ENCODE results near the gene EXOSC7. TPM values are rescaled to one million over a fixed set of nuclear protein-coding genes. Genes with fewer than 3 reads are reported as not detected.

The EXOSC7 gene
- total and polyA plus RNA-seq, 11 donors, result 23.8 to 87.3 (median 32.9) TPM

DNA sequence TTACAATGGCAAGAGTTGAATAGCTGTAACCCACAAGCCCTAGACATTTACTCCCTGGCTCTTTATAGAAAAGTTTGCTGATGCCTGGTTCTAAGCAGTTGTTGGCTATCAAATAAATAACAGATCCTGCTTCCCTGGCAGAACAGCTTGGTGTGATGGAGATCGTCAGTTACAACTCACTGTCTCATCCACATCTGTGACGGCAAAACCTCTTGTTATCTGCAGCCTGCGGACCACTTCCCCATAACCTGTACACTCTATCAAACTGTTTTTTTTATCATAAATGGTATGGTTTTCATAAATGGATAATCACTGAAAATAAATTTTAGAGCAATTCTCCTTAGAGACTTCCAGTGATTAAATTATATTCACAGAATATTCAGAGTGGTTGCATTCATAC lies 14.2 kb upstream of the EXOSC7 start:
- Histone ChIP-seq H3K27me3 (no peaks in the 10 kb centered on the region), H3K4me1 (peaks cover 0 to 48% (median 19%) of the 10 kb centered on the region in 12 donors), H3K4me3 (no peak overlapping the region), H3K27ac (no peak overlapping the region), H3K9me3 (no peaks in the 10 kb centered on the region), H3K36me3 (peaks cover 0 to 23% (median 17%) of the 10 kb centered on the region in 9 donors)
- intact Hi-C loops (cut with DNase I), result no loop called here
- DNase-seq, result no peak
- 63 to 73% (median 68%) methylated on average over 3 of the region's 3 CpGs for WGBS, 4 donors
- ATAC-seq, result no peak
- no peak for TF ChIP-seq POLR2A (IDR thresholded peaks at IDR 0.05)
- TF ChIP-seq, protein P1, sequence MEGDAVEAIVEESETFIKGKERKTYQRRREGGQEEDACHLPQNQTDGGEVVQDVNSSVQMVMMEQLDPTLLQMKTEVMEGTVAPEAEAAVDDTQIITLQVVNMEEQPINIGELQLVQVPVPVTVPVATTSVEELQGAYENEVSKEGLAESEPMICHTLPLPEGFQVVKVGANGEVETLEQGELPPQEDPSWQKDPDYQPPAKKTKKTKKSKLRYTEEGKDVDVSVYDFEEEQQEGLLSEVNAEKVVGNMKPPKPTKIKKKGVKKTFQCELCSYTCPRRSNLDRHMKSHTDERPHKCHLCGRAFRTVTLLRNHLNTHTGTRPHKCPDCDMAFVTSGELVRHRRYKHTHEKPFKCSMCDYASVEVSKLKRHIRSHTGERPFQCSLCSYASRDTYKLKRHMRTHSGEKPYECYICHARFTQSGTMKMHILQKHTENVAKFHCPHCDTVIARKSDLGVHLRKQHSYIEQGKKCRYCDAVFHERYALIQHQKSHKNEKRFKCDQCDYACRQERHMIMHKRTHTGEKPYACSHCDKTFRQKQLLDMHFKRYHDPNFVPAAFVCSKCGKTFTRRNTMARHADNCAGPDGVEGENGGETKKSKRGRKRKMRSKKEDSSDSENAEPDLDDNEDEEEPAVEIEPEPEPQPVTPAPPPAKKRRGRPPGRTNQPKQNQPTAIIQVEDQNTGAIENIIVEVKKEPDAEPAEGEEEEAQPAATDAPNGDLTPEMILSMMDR (IDR thresholded peaks at IDR 0.05), result no peak

DNA sequence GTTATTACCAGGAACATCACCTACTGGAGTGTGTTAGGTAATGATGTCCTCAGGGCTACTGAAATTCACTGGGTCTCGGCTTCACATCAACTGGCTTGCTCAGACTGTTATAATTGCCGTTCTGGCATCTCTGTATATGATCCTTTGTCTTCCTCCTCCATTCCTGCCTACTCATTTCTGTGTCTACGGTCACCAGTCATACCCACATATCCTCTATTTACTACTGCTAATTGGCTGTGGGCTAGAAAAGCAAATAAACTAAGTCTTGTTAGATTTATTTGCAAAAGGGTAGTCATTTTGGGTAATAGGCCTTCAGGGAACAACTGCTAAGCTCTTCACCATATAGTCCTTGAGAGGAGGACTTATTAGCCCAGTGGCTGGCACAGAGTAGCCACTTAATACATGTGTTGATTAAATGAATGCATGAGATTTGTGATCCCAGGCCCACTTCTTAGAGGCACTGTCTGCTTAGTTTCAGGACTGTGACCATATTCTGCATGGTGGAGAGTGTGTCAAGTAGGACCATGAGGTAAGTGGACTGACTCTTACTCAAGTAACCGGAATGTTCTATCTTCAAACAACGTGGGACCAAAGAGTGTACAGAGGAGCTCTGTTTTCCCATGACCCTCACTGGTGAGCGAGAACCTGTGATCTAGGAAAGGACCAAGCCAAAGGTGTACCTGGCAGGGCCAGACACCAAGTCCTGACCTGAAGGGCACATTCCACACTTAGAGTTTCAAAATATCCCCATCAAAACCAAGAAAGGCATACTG lies 13.2 kb upstream of the EXOSC7 start:
- Histone ChIP-seq H3K4me1 (peaks cover 0 to 48% (median 26%) of the 10 kb centered on the region in 12 donors), H3K4me3 (no peak overlapping the region), H3K27ac (no peak overlapping the region), H3K9me3 (no peaks in the 10 kb centered on the region), H3K36me3 (peaks cover 0 to 16% (median 13%) of the 10 kb centered on the region in 9 donors), H3K27me3 (no peaks in the 10 kb centered on the region)
- ATAC-seq, result no peak
- intact Hi-C loops (cut with DNase I), result no loop called here
- no peak for DNase-seq
- TF ChIP-seq POLR2A (IDR thresholded peaks at IDR 0.05), result no peak
- TF ChIP-seq, protein P1 (IDR thresholded peaks at IDR 0.05), result no peak
- WGBS, 4 donors, result 90 to 95% (median 92%) methylated on average over 6 of the region's 6 CpGs

DNA sequence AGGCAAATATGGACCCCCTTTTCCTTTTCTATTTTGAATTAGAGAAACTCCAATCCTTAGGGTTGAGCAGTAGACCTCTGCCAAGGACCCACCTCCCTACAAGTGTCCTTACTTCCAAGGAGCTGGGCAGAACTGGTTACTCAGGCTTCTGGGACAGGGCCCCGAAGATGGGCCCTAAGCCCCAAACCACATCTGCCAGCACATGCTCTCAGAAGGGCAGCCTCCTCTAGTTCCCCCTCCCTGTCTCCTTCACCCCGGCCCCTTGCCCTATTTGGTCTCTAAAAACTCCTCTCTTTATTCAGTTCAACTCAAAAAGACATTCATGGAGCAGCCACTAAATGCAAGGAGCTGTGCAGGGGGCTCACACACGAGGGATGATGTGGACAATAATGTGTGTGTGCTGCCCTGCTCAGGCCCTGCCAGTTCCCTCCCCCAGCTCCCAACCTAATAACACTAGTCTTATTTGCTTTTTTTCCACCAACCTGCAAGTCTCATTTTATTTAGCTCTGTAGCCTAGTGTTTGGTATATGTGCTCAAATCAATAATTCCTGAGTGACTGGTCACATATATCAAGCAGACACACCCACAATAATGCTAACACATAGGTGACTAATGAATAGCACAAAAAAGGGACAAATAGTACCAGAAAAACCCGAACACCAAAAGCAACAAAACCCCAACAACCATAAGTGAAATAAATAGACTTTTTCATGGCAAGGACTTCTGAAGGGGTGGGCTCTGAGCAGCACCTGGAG lies 12.3 kb upstream of the EXOSC7 start:
- 86 to 96% (median 90%) methylated on average over 4 of the region's 4 CpGs for WGBS, 4 donors
- H3K4me1 ChIP-seq, result peaks cover 0 to 54% (median 34%) of the 10 kb centered on the region in 12 donors
- no peak for ATAC-seq
- no peaks in the 10 kb centered on the region for H3K9me3 ChIP-seq
- TF ChIP-seq POLR2A (IDR thresholded peaks at IDR 0.05), result no peak
- TF ChIP-seq, protein P1 (IDR thresholded peaks at IDR 0.05), result no peak
- peaks cover 0 to 6% (median 4%) of the 10 kb centered on the region in 9 donors for H3K36me3 ChIP-seq
- no peak for DNase-seq
- H3K4me3 ChIP-seq, result no peak overlapping the region
- no peaks in the 10 kb centered on the region for H3K27me3 ChIP-seq
- H3K27ac ChIP-seq, result no peak overlapping the region
- intact Hi-C loops (cut with DNase I), result no loop called here

DNA sequence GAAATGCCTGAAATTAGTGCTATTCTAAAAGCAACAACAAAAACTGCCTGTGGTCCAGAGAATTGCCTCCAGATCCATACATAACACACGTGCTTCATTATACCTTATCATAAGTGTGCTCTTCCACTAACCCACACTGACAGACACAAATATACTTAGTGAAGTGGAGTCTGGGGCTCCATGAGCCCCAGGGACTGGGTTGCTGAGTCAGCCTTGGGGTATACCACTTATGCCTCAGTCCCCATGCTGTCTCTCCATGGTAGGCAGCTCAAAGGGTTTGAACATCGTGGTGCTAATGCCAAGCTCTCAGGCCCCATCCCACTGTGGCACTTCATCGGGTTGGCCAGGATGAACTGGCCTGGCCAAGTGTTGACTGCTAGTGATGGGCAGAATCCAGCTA lies 10.9 kb upstream of the EXOSC7 start:
- no peak for TF ChIP-seq POLR2A (IDR thresholded peaks at IDR 0.05)
- TF ChIP-seq, protein P1 (IDR thresholded peaks at IDR 0.05), result no peak
- H3K36me3 ChIP-seq, result no peaks in the 10 kb centered on the region
- no peak for ATAC-seq
- no peak overlapping the region for H3K27ac ChIP-seq
- H3K27me3 ChIP-seq, result no peaks in the 10 kb centered on the region
- peaks cover 0 to 68% (median 44%) of the 10 kb centered on the region in 12 donors for H3K4me1 ChIP-seq
- no peak for DNase-seq
- no peaks in the 10 kb centered on the region for H3K9me3 ChIP-seq
- no peak overlapping the region for H3K4me3 ChIP-seq
- intact Hi-C loops (cut with DNase I), result no loop called here
- 76 to 87% (median 82%) methylated on average over 3 of the region's 3 CpGs for WGBS, 4 donors

All from heart left ventricle (tissue), 16 donors.